Small intestine (tissue), 7 donors: ENCODE measurements around the gene SPTLC2. TPM values are rescaled to one million over a fixed set of nuclear protein-coding genes. Genes with fewer than 3 reads are reported as not detected.

Source experiments
- DNase-seq, 2 donors: peaks; one replicate each; pipeline versions ENCODE4 v3.0.0 to v3.0.0-alpha.2; 2013
- FAIRE-seq: peaks from 2 replicates; lab custom pipeline; 2012; peaks lifted over from hg19 to GRCh38; lab: Jason Lieb, UNC
- H3K27ac ChIP-seq, 3 donors: one replicate each; pipeline ENCODE4 v1.5.1; 2013; ENCODE audit warnings: low read length in 2 of 3, mild to moderate bottlenecking in 2 of 3, control low read depth in 1 of 3, inconsistent platforms in 1 of 3, low read depth in 1 of 3, moderate library complexity in 1 of 3
- H3K27me3 ChIP-seq, 3 donors: one replicate each; pipeline ENCODE4 v1.6.1; 2013; ENCODE audit warnings: low read length in 3 of 3, inconsistent platforms in 1 of 3; ENCODE audit not compliant: control insufficient read depth in 3 of 3, insufficient read depth in 3 of 3
- H3K36me3 ChIP-seq, 3 donors: one replicate each; pipeline ENCODE4 v1.6.1; 2013; ENCODE audit warnings: low read length in 3 of 3, inconsistent platforms in 1 of 3, low read depth in 1 of 3, mild to moderate bottlenecking in 1 of 3, moderate library complexity in 1 of 3; ENCODE audit not compliant: control insufficient read depth in 3 of 3, insufficient read depth in 2 of 3
- H3K4me1 ChIP-seq, 3 donors: one replicate each; pipeline ENCODE4 v1.6.1; 2013; ENCODE audit warnings: low read length in 2 of 3, inconsistent platforms in 1 of 3, low read depth in 1 of 3, mild to moderate bottlenecking in 1 of 3, moderate library complexity in 1 of 3; ENCODE audit not compliant: control insufficient read depth in 3 of 3, insufficient read depth in 2 of 3
- H3K4me3 ChIP-seq, 3 donors: one replicate each; pipeline ENCODE4 v1.5.1; 2013; ENCODE audit warnings: low read length in 3 of 3, control low read depth in 1 of 3, inconsistent platforms in 1 of 3, low read depth in 1 of 3, mild to moderate bottlenecking in 1 of 3, moderate library complexity in 1 of 3
- H3K9me3 ChIP-seq, 2 donors: one replicate each; pipeline ENCODE4 v1.6.1; 2013; ENCODE audit warnings: low read depth in 1 of 2, low read length in 1 of 2; ENCODE audit not compliant: control insufficient read depth in 2 of 2, insufficient read depth in 1 of 2
- WGBS, 3 donors: extraction: QIAGEN DNeasy Blood & Tissue Kit; methylation state at CpG; one replicate each; pipeline ENCODE4 v1.1.7; 2013; 5-methylcytosine and 5-hydroxymethylcytosine counted together
- polyA plus RNA-seq, 4 donors: library from polyadenylated mRNA; stranded (reverse) in 3 of 4; unstranded in 1 of 4; fragments of 200-250 nt in 3 of 4; fragments of 120-200 nt in 1 of 4; gene quantifications; one replicate each; pipeline versions ENCODE4 v1.2.1 to v1.2.3, GENCODE V29; 2013
- donor health status: healthy with polysubstance abuse.
- donor health status: control.
- donor health status: control.
- donor health status: Bipolar disorder and iron deficiency.
- donor health status: healthy.

The SPTLC2 gene
- polyA plus RNA-seq, 4 donors: 5.9 to 27.5 (median 15.2) TPM

DNA sequence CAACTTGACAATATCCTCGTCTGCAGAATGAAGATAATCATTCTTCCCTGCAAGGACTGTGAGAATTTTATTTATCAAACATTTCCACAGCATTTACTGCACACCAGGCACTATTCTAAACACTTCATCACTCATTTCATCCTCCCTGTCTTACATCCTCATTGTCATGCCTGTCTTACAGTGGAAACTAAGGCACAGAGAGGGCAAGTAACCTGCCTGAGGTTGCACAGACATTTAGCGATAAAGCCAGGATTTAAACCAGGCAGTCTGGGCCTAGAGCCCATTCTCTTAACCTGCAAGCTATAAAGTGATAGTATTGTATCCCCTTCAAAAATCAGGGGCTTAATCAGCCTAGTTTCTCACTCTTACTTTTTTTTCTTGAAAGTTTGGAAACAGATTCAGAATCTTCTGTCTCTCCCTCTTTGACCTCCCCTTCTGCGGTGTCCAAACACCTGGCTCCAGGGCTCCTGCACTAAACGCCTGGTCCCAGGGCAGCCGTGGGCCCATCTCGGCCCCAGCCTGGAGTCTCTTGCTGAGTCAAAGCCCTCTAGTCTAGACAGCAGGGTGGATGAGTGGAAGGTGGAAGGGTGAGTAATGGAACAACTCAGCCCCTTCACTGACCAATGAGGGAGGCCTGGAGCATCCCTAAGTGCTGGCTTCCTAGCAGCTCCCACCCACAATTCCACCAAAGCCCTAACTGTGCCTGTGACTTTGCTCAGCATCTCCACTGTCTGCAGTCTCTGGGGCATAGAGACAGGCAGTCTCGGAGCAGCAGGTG, 130.3 kb downstream of the SPTLC2 start:
- FAIRE-seq: no peak

DNA sequence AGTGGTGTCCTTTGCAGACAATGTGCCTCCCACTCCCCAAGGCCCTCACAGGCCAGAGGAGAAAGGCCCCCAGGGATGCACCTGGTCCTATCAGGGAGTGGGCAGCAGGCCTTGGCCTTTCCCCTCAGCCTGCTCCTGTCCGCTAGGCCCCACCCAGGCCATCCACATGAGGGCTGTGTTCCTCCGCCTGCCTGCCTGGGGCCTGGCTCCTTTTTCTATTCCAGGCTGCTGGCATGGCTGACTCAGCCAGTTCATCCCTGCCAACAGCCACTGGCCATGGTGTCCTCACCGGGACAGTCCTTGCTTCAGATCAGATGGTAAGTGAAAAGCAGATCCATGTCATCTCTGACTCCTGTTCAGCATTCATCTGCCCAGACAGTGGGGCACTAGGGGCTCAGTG, 131.2 kb downstream of the SPTLC2 start:
- Histone ChIP-seq H3K4me1 (no peaks in the 10 kb centered on the region), H3K9me3 (no peaks in the 10 kb centered on the region), H3K27me3 (no peaks in the 10 kb centered on the region), H3K4me3 (no peak overlapping the region), H3K36me3 (no peaks in the 10 kb centered on the region), H3K27ac (no peak overlapping the region)
- no peak for FAIRE-seq
- no peak for DNase-seq
- whole genome bisulfite sequencing, 3 donors: 84 to 90% (median 87%) methylated on average over 3 of the region's 3 CpGs

More for the DNA sequence above, 130.3 kb downstream of the SPTLC2 start:
- no peak for DNase-seq
- no peak overlapping the region for H3K27ac ChIP-seq
- no peaks in the 10 kb centered on the region for H3K36me3 ChIP-seq
- no peaks in the 10 kb centered on the region for H3K9me3 ChIP-seq
- WGBS, 3 donors: 89 to 92% (median 89%) methylated on average over 7 of the region's 7 CpGs
- no peaks in the 10 kb centered on the region for H3K27me3 ChIP-seq
- H3K4me3 ChIP-seq: no peak overlapping the region
- H3K4me1 ChIP-seq: no peaks in the 10 kb centered on the region

DNA sequence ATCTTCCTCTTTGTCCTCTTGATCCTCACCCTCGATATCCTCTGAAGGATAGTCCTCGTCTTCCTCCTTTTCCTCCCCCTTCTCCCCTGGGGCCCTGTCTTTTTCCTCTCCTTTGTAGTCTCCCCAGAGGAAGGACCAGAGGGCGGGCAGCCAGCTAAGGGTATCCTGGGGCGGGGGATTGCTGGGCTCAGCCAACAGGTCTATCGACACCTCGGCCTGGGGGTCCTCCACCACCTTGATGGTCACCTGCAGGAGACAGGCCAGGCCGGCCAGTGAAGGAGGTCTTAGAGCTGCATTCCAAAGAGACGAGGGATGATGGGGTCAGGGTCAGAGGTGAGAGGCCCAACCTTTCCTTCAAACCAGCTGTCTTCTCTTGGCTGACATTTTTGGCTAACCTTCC, 134.0 kb downstream of the SPTLC2 start:
- Histone ChIP-seq H3K4me3 (no peak overlapping the region), H3K27me3 (no peaks in the 10 kb centered on the region), H3K36me3 (no peaks in the 10 kb centered on the region), H3K4me1 (no peaks in the 10 kb centered on the region), H3K9me3 (no peaks in the 10 kb centered on the region), H3K27ac (no peak overlapping the region)
- WGBS, 3 donors: 80 to 90% (median 87%) methylated on average over 8 of the region's 8 CpGs
- DNase-seq: no peak
- no peak for FAIRE-seq

DNA sequence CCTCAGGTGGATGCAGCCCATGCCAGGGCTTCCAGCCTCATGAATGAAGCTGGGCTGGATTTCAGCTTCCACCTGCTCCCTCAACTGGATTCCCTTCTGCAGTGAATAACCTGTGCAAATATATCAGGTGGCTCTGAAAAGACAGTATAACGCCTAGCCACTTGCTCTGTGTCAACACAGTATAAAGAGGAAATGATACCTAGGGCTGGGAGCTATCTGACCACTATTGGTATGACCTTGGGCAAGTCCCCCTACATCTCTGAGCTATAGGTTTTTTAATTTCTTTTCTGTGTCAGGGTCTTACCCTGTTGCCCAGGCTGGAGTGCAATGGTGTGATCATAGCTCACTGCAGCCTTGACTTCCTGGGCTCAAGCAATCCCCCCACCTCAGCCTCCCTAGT, 137.6 kb downstream of the SPTLC2 start:
- no peaks in the 10 kb centered on the region for H3K36me3 ChIP-seq
- WGBS, 3 donors: 38 to 74% (median 61%) methylated on average over 1 of the region's 1 CpG
- FAIRE-seq (no peak), DNase-seq (no peak)
- no peaks in the 10 kb centered on the region for H3K27me3 ChIP-seq
- H3K27ac ChIP-seq: no peak overlapping the region
- no peak overlapping the region for H3K4me3 ChIP-seq
- no peaks in the 10 kb centered on the region for H3K4me1 ChIP-seq
- H3K9me3 ChIP-seq: no peaks in the 10 kb centered on the region

DNA sequence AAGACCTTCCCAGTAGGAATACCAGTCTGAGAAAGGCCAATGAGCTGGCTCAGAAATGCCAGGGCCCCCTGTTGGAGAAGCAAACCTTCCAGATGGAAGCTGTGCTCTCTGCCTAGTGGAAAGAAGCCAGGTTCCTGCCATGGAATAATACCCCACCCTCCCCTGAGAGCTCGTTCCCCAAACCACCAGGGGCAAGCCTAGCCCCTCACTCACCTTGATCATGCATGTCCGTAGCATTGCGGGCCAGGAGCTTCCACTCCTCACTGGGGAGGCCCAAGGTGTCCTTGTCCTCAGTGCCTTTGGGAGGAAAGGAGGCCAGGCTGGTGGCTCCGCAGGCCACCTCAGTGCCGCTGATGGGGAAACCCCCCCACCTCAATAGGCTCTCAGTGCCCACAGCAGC, 138.4 kb downstream of the SPTLC2 start:
- 90 to 91% (median 90%) methylated on average over 5 of the region's 5 CpGs for WGBS, 3 donors
- FAIRE-seq: no peak
- Histone ChIP-seq H3K27ac (no peak overlapping the region), H3K4me1 (no peaks in the 10 kb centered on the region), H3K9me3 (no peaks in the 10 kb centered on the region), H3K27me3 (no peaks in the 10 kb centered on the region), H3K36me3 (no peaks in the 10 kb centered on the region), H3K4me3 (no peak overlapping the region)
- DNase-seq: no peak

DNA sequence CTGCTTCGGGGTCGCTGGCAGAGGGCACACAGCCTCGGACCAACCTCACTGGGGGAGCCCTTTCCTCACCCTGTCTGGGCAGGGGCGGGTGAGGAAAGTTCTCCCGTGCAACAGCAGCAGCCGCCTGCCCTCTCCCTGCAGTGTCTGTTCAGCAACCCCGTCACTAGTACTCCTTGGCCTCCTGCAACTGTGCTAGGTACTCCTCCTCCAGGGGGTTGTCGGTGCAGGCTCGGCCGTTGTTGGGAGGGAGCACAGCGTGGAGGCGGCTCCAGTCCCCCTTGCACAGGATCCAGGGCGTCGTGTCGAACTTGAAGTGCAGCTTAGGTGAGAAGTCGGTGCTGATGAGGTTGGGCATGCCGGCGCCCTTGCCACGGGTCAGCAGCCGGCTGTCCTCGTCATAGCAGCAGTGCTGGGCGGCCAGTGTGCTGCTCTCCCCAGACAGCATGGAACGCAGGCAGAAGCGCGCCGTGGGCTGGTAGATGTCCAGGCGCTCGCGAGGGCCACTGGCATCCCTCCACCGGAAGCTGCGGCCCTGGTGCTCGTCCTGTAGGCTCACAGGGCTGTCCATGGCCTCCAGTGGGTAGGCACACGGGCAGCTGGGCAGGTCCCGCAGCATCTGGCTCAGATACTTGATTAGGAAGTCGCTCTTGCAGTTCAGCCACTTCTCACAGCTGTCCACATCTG, 140.9 kb downstream of the SPTLC2 start:
- no peaks in the 10 kb centered on the region for H3K4me1 ChIP-seq
- DNase-seq: no peak

DNA sequence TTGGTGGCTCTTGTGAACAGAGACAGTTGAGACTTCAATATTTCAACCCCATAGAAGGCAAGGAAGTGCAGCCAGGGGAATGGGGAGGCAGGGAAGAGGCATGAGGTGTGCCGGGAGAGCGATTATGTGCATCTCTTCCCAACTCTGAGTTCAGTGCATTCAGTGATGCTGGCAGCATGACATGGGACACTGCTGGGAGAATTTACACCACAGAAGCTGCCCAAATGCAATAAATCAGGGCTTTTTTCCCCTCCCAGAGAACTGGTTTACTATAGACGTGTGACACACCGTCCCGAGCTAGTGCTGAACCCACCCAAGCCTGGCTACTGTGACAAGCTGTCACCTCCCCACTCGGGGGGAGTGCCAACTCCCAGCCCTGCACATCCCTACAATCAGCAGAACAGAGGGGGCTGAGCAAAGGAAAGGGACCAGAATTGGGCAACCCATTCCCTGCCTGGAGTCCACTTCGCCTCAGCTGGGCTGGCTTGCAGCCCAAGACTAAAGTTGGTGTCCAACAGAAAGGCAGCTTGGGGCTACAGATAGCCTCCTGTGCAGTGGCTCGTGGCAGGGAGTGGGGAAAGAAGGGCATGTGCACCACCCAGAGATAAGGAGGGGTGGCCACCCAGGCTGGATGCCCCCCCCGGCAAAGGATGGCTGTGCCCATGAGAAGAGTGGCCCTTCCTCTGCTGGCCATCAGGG, 141.8 kb downstream of the SPTLC2 start:
- FAIRE-seq: no peak
- H3K4me3 ChIP-seq: no peak overlapping the region
- 62 to 71% (median 67%) methylated on average over 9 of the region's 9 CpGs for WGBS, 3 donors
- DNase-seq: no peak
- H3K27me3 ChIP-seq: no peaks in the 10 kb centered on the region
- H3K9me3 ChIP-seq: no peaks in the 10 kb centered on the region
- no peak overlapping the region for H3K27ac ChIP-seq
- no peaks in the 10 kb centered on the region for H3K4me1 ChIP-seq
- no peaks in the 10 kb centered on the region for H3K36me3 ChIP-seq

More for the DNA sequence above, 140.9 kb downstream of the SPTLC2 start:
- no peak for FAIRE-seq
- H3K4me3 ChIP-seq: no peak overlapping the region
- no peaks in the 10 kb centered on the region for H3K27me3 ChIP-seq
- 85 to 91% (median 86%) methylated on average over 35 of the region's 35 CpGs for WGBS, 3 donors
- H3K36me3 ChIP-seq: no peaks in the 10 kb centered on the region
- H3K9me3 ChIP-seq: no peaks in the 10 kb centered on the region
- no peak overlapping the region for H3K27ac ChIP-seq

DNA sequence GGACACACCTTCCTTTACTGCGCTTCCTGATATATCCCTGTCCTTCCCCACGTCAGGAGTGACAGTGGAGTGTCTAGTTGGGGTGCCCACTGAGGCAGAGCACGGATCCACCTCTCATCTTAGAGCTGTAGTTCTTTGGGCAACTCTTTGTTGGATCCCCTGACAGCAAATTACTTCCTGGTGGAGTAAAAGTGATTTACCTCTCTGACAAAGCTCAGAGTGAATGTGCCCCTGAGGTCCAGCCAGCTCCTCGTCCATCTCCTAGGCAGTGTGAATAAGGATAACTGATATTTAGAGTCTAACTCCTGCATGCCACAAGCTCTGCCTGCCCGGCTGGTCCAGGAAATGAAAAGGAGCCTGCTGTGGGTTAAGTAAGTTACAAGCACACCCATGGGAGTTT, 142.5 kb downstream of the SPTLC2 start:
- FAIRE-seq: no peak
- no peak for DNase-seq
- Histone ChIP-seq H3K4me1 (no peaks in the 10 kb centered on the region), H3K27ac (no peak overlapping the region), H3K4me3 (no peak overlapping the region), H3K9me3 (no peaks in the 10 kb centered on the region), H3K27me3 (no peaks in the 10 kb centered on the region), H3K36me3 (peaks cover 3 to 4% (median 4%) of the 10 kb centered on the region in 3 donors)
- WGBS, 3 donors: 58 to 73% (median 67%) methylated on average over 5 of the region's 5 CpGs
